GM21717 (cell line): ENCODE measurements around the gene IQCK.
"Not testable (repeated sequence)": the region's sequence is repeated elsewhere in the genome, so short reads cannot be mapped to it uniquely, and the experiment has no call there.

Experiments
- ATAC-seq: cut with Tn5 transposase; IDR thresholded peaks from one replicate; pipeline ENCODE4 v1.9.1; 2021; ENCODE audit warnings: mild to moderate bottlenecking, moderate library complexity; ENCODE audit not compliant: unreplicated experiment

The IQCK gene

GRCh38 chr16:19715566-19715965 lies 2.5 kb upstream of the IQCK start:
- ATAC-seq, result no peak

DNA sequence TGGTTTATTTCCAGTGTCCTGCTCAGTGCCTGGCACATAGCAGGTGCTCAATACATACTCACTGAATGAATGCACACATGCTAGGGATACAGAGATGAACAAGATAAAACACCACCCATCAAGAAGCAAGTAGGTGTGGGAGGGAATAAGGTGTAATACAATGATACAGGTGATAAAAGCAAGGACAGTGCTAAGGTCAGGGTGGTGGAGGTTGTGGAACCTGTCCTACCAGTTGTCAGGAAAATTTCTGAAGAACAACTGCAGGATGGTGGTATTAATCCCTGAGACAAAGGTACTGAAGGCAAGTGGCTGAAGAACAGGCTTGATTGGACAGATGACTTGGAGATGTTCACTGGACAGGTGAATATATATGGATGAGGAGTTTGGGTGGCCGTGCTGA lies 1.9 kb upstream of the IQCK start:
- no peak for ATAC-seq

DNA sequence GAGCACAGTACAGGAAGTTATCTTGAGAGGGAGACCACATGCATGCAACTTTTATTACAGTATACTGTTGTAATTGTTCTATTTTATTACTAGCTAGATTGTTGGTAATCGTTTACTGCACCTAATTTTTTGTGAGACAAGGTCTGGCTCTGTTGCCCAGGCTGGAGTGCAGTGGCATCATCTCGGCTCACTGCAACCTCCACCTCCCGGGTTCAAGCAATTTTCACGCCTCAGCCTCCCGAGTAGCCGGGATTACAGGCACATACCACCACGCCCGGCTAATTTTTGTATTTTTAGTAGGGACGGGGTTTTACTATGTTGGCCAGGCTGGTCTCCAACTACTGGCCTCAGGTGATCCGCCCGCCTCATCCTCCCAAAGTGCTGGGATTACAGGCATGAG lies 1.3 kb upstream of the IQCK start:
- not testable (repeated sequence) for ATAC-seq

DNA sequence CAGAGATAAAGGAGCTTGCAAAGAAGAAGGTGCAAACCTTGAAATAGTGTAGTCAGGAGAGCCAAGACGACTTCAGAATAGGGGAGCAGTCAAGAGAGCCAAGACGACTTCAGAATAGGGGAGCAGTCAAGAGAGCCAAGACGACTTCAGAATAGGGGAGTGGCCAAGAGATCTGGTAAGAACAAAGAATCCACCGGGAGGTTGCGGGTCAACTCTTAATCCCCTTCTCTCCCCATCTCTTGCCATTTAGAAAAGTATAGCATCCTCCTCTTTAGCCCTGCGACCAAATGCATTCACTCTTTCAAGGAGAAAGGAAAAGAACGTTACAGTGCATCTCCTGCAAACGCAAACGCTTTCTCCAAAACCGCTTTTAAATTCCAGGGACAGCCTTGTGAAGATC lies 757 bp upstream of the IQCK start:
- ATAC-seq, result no peak

GRCh38 chr16:19718624-19718965 lies 524 bp downstream of the IQCK start:
- no peak for ATAC-seq

- ATAC-seq, result no peak
These were observed 4.3 kb downstream of the IQCK start for GRCh38 chr16:19722269-19722952.

DNA sequence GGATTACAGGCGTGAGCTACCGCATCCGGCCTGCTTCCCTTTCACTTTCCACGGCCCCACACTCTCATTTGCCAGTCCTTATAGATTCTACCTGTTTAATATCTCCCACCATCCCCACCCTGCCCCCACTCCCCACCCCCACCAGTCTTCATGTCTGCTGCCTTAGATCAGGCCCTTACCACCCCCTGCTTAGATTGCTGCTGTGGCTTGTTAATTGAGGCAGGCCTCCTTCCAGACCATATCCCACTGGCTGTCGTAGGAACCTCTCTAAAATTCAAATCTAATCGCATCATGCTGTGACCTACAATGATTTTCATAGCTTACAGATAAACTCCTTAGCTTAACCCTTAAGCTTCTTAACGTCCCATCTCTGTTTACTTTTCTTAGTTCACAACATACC lies 4.9 kb downstream of the IQCK start:
- no peak for ATAC-seq

- no peak for ATAC-seq
These were observed 10.5 kb downstream of the IQCK start for GRCh38 chr16:19728636-19728965.

GRCh38 chr16:19733551-19733950 lies 15.5 kb downstream of the IQCK start:
- no peak for ATAC-seq

DNA sequence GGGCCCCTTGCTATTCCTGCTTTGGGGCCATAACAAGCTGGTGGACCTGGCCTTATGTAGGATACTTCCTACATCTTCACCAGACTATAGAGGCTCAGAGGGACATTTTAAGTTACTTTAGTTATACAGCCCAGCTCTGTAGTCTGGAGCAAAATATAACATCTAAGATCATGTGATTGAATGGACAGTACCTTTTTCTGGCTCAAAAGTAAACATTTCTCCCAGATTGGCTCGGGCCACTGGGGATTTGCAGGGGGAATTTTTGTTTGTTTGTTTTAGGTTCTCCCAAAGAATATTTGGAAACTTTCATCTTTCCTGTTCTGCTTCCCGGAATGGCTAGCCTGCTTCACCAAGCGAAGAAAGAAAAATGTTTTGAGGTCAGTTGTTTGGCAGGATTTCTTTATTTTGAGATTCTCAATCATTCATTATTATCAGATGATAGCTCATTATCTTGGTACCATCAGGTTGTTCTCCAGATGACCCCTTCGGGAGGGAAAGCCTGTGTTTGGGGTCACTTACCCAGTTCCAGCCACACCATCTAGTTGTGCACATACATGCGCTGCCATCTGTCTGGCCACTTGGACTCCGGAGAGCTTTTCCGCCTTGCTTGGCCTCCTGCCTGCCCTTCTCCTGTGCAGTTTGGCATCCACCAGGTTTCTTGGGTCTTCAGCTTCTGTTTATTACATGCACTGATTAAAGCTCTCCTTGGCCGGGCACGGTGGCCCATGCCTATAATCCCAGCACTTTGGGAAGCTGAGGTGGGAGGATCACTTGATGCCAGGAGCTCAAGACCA lies 17.2 kb downstream of the IQCK start:
- ATAC-seq, result no peak

DNA sequence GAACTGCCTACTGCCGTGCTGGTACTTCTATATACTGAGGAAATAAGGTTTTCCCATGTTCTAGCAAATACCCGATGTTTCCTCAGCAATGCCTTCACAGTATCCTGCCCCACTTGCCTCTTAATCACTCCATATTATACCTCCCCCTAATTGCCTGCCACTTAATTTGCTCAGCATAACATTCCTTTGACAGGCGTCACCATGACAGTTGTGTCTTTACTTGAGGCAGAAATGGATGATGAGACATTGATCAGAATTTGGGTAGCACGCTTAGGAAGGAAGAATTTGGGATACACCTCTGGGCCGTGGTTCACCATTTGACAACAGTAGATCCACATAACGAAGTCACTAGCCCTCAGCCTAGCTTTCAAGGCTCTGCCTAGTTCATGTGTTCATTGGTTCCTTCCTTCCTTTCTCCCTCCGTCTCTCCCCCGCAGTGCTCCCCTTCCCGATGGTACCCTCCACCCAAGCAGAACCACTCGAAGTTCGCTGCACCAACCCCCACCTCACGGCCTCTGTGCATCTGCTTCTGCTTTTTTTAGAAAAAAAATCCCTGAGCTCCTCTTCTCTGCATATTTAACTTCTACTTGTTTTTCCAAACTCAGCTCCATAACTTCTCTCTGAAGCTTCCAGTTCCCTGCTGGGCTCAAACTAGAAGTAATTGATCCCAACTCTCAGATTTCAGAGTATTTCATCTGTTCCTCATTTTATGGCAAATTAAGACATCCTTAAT lies 19.4 kb downstream of the IQCK start:
- no peak for ATAC-seq

DNA sequence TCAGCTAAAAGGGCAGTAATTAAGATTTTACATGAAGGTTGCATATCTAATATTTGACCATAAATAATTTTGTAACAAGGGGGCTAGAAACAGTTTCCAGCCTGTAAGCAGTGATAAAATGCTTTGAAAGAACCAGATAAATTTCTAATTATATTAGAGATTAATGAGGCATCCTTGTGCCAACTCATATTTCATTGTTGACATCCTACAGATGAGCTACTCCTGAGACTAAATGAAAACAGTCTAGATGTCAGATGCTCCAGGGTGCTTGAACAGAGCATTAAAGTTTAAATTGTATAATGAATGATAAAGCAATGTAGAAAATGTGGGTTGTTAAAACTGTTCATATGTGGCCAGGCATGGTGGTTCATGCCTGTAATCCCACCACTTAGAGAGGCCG lies 23.3 kb downstream of the IQCK start:
- no peak for ATAC-seq

DNA sequence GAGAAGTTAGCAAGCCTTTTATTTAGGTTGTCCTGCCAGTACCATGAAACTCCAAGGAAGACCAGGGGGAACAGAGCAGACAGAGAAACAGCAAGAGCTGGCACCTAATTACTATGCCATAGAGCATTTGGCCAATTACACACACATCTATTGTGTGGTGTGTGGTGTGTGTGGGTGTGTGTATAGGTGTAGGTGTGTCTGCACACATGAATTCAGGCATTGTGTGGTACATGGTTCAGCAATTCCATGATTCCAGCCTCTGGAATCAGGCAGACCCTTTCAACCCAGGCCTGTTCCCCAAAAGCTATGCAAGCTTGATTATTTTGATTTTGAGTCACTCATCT lies 25.7 kb downstream of the IQCK start:
- no peak for ATAC-seq

GRCh38 chr16:19744670-19745069 lies 26.6 kb downstream of the IQCK start:
- ATAC-seq, result no peak

GRCh38 chr16:19745286-19746010 lies 27.4 kb downstream of the IQCK start:
- ATAC-seq, result no peak

GRCh38 chr16:19746561-19746960 lies 28.5 kb downstream of the IQCK start:
- ATAC-seq, result no peak

DNA sequence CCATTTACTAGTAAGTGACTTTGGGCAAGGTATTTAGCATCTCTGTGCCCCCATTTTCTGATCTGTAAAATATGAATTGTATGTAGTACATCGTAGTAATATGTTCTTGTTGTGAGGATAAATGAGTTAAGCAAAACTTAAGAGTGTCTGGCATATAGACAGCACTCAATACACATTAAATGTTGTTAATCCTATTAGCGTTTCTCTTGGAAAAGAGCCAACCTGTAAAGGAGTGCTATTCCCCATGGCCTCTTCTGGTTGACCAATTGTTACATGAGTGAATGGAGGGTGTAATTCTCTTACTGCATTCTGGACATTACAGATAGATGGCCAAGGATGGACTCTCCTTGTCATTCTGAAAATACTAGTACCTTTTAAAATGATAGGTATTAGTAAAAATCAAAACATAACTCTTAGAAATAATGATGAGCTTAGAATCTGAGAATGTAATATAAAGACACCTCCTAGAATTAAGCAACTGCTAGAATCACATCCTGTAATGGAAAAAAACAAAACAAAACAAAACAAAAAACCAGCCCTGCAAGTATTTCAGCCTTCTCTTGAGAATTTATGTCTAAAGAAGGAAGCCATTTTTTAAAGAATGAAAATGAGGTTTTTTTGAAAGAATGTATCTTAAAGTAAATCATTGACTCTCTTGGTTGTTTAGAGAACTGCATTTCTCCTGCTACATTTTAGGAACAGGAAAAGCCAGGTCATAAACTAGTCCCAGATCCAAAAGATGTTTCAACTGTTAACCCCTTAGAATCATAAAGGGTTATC lies 30.5 kb downstream of the IQCK start:
- no peak for ATAC-seq

DNA sequence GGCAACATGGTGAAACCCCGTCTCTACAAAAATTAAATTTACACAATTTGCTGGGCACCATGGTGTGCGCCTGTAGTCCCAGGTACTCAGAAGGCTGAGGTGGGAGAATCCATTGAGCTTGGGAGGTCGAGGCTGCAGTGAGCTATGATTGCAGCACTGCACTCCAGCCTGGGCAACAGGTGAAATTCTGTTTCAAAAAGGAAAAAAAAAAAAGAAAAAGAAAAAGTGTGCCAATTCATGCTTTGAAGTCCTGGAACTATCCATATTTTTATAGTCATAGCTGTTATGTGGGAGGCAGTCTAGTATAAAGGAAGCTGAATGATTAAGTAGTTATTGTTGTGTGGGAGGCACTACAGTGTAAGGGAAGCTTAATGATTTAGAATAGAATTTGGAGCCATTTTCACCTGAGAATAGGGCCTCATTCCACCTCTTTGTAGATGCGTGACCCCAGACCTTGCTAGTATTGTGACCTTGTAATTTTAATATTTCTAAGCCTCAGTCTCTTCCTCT lies 31.6 kb downstream of the IQCK start:
- ATAC-seq, result no peak

DNA sequence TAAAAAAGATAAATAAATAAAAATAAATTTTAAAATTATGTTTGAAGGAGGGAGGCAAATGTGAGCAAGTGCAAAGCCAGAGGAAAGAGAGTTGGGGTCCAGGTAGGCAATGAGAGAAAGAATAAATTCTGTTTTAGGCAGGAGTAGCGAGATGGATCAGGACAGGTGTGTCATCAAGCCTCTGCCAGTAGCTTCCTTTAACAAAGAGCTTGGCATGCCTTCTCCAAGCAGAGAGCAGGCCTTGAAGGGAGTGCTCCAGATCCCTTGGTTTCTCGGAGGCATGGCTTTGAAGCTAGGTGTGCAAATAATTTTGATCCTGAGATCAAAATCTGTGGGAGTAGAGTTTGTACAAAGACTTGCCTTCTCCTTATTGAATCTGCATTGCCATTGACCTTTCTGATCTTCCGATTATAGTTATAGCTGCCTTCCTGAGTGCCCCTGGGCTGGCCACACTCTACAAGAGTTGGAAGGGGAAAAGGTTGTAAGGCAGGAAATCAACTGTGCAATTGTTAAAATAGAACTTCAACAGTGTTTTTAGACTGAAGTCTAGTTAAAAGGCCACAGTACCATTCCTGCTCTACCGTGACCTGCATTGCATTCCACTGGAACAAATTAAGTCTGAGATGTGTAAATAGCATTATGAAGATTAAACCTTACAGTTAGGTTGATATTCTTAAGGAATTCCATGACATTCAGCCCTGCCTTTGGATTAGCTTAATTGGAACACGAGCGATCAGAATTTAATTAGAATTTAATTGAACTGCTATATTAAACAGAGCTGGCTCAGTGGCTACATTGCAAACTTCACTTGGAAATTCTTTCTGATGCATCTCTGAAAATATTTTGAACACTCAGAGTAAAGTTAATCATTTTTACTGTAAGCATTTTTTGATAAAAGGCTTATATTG lies 33.7 kb downstream of the IQCK start:
- no peak for ATAC-seq
